Uterus (tissue), 2 donors: Measurements from ENCODE around the gene KLRF1.

ENCODE experiments used
- POLR2A ChIP-seq, 2 donors: fragments of 450-650 bp; IDR thresholded peaks; one replicate each; pipeline ENCODE4 v1.6.1; 2016; ENCODE audit warnings: antibody characterized with exemption in 2 of 2, mild to moderate bottlenecking in 1 of 2, moderate library complexity in 1 of 2
- TF ChIP-seq, protein P1 (sequence below), 4 experiments: fragments of 200-600 bp in 2 of 4; fragments of 450-650 bp in 2 of 4; sonication (generic) in 2 of 4; IDR thresholded peaks; one replicate each; pipeline ENCODE4 v1.5.1; 2016 to 2019; ENCODE audit warnings: antibody characterized with exemption in 4 of 4, mild to moderate bottlenecking in 2 of 4, moderate library complexity in 1 of 4

DNA sequence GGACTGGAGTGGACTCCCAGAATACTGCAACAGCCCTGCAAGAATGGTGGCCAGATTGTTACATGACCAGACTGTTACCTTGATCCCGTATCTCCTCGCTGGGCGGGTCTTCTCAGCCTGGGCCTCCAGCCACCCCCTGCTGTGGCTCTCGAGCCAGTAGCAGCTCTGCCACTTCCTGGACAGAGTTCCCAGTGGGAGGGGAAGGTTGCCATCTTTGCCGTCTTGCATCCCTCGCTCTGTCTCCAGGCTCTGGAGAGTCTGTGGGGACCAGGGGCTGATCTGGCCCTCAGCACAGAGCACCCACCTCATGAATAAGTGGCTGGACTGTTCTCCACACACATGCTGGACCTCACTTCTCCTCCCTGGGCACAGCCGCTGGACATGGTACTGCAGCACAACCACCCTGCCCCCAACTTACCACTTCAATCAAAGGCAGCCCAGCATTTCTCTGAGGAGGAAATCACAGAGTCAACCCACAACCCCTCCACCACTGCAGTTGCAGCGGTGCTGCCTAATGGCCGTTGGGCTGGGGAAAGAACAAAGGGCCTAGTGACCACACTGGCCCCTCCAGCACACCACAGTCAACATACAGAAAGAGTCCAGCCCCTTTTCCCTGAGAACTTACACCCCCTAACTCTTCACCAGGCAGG is 6.9 kb upstream of the KLRF1 start:
- TF ChIP-seq, protein P1, sequence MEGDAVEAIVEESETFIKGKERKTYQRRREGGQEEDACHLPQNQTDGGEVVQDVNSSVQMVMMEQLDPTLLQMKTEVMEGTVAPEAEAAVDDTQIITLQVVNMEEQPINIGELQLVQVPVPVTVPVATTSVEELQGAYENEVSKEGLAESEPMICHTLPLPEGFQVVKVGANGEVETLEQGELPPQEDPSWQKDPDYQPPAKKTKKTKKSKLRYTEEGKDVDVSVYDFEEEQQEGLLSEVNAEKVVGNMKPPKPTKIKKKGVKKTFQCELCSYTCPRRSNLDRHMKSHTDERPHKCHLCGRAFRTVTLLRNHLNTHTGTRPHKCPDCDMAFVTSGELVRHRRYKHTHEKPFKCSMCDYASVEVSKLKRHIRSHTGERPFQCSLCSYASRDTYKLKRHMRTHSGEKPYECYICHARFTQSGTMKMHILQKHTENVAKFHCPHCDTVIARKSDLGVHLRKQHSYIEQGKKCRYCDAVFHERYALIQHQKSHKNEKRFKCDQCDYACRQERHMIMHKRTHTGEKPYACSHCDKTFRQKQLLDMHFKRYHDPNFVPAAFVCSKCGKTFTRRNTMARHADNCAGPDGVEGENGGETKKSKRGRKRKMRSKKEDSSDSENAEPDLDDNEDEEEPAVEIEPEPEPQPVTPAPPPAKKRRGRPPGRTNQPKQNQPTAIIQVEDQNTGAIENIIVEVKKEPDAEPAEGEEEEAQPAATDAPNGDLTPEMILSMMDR (IDR thresholded peaks at IDR 0.05) = no peak
- no peak for TF ChIP-seq POLR2A (IDR thresholded peaks at IDR 0.05)
